WTC11 (cell line): ENCODE results near the gene LPIN3. TPM values are rescaled to one million over a fixed set of nuclear protein-coding genes. Genes with fewer than 3 reads are reported as not detected.

Source experiments
- ATAC-seq: fragments of 200-7000 bp; cut with Tn5 transposase; 2 replicates; pipeline ENCODE4 v1.10.0; 2021; ENCODE audit warnings: mild to moderate bottlenecking, moderate library complexity
- CTCF ChIA-PET: fragments of 300-600 bp; sonication (Branson Sonifier 250); formaldehyde crosslinking; loops from one replicate; lab custom pipeline; 2021; ENCODE audit warnings: antibody characterized with exemption; lab: Charles Lee
- POLR2A ChIA-PET: fragments of 350-600 bp; sonication (Branson Sonifier 250); formaldehyde crosslinking; loops from one replicate; lab custom pipeline; 2021; ENCODE audit warnings: antibody characterized with exemption; lab: Charles Lee
- DNase-seq: peaks from one replicate; pipeline ENCODE4 v3.0.0; 2021; ENCODE audit warnings: low spot score
- H3K27ac Mint-ChIP-seq: 2 replicates; pipeline ENCODE4 v1.8.0; 2021; ENCODE audit warnings: mixed read lengths
- H3K27me3 Mint-ChIP-seq: 2 replicates; pipeline ENCODE4 v1.8.0; 2021; ENCODE audit warnings: low read depth, mild to moderate bottlenecking, moderate library complexity, mixed read lengths
- H3K36me3 Mint-ChIP-seq: 2 replicates; pipeline ENCODE4 v1.8.0; 2021; ENCODE audit warnings: mixed read lengths
- H3K4me1 Mint-ChIP-seq: 2 replicates; pipeline ENCODE4 v1.8.0; 2022; ENCODE audit warnings: mixed read lengths
- H3K4me3 Mint-ChIP-seq: 2 replicates; pipeline ENCODE4 v1.8.0; 2021; ENCODE audit warnings: mild to moderate bottlenecking, moderate library complexity, mixed read lengths
- H3K9me3 Mint-ChIP-seq: 2 replicates; pipeline ENCODE4 v1.8.0; 2021; ENCODE audit warnings: mixed read lengths
- ATF1 ChIP-seq: sonication (generic); formaldehyde crosslinking; IDR thresholded peaks from 2 replicates; pipeline ENCODE4 v1.8.1; 2023; ENCODE audit warnings: mild to moderate bottlenecking, moderate library complexity, missing genetic modification reagents
- CBFB ChIP-seq: sonication (generic); formaldehyde crosslinking; IDR thresholded peaks from 2 replicates; pipeline ENCODE4 v1.8.1; 2022; ENCODE audit warnings: mild to moderate bottlenecking, low read depth, missing genetic modification reagents
- FOXP1 ChIP-seq: sonication (generic); formaldehyde crosslinking; IDR thresholded peaks from 2 replicates; pipeline ENCODE4 v1.8.0; 2022; ENCODE audit warnings: missing genetic modification reagents, mild to moderate bottlenecking, moderate library complexity, borderline replicate concordance
- JAZF1 ChIP-seq: fragments of 250-450 bp; sonication (Bioruptor Pico); IDR thresholded peaks from 2 replicates; pipeline ENCODE4 v1.9.0; 2021; ENCODE audit warnings: moderate library complexity, mild to moderate bottlenecking, inconsistent platforms
- MXD4 ChIP-seq: fragments of 250-450 bp; sonication (Bioruptor Pico); IDR thresholded peaks from 2 replicates; pipeline ENCODE4 v1.8.0; 2021; ENCODE audit warnings: mild to moderate bottlenecking, moderate library complexity, borderline replicate concordance
- NFE2L1 ChIP-seq: sonication (generic); formaldehyde crosslinking; IDR thresholded peaks from 2 replicates; pipeline ENCODE4 v1.8.1; 2023; ENCODE audit warnings: missing genetic modification reagents
- NFYB ChIP-seq: sonication (generic); formaldehyde crosslinking; conservative IDR thresholded peaks from 2 replicates; pipeline ENCODE4 v1.8.0; 2022; ENCODE audit warnings: low read depth, missing genetic modification reagents
- NR2C2 ChIP-seq: sonication (generic); formaldehyde crosslinking; IDR thresholded peaks from 2 replicates; pipeline ENCODE4 v1.8.0; 2022; ENCODE audit warnings: mild to moderate bottlenecking, missing genetic modification reagents
- NR3C1 ChIP-seq: sonication (generic); formaldehyde crosslinking; conservative IDR thresholded peaks from 2 replicates; pipeline ENCODE4 v1.8.1; 2023; ENCODE audit warnings: low read depth, mild to moderate bottlenecking, missing genetic modification reagents
- RELA ChIP-seq: sonication (generic); formaldehyde crosslinking; IDR thresholded peaks from 2 replicates; pipeline ENCODE4 v1.8.1; 2022; ENCODE audit warnings: missing genetic modification reagents, mild to moderate bottlenecking, borderline replicate concordance
- SMAD3 ChIP-seq: sonication (generic); formaldehyde crosslinking; IDR thresholded peaks from 2 replicates; pipeline ENCODE4 v1.8.0; 2022; ENCODE audit warnings: missing genetic modification reagents, mild to moderate bottlenecking, borderline replicate concordance
- TEAD4 ChIP-seq: sonication (generic); formaldehyde crosslinking; IDR thresholded peaks from 2 replicates; pipeline ENCODE4 v1.8.0; 2022; ENCODE audit warnings: mild to moderate bottlenecking, missing genetic modification reagents
- ZNF138 ChIP-seq: sonication (generic); formaldehyde crosslinking; conservative IDR thresholded peaks from 2 replicates; pipeline ENCODE4 v1.8.1; 2022; ENCODE audit warnings: mild to moderate bottlenecking, moderate library complexity, missing genetic modification reagents
- ZNF232 ChIP-seq: sonication (generic); formaldehyde crosslinking; IDR thresholded peaks from 2 replicates; pipeline ENCODE4 v1.8.0; 2022; ENCODE audit warnings: mild to moderate bottlenecking, missing genetic modification reagents
- total RNA-seq: library from RNA; stranded (reverse); gene quantifications from 3 replicates; pipeline ENCODE4 v1.2.3, GENCODE V29; 2021
- TF ChIP-seq, protein P1 (sequence below): fragments of 250-450 bp; sonication (Bioruptor Pico); IDR thresholded peaks from 2 replicates; pipeline ENCODE4 v2.1.2; 2022; ENCODE audit warnings: mild to moderate bottlenecking, moderate library complexity
- TF ChIP-seq, protein P2 (sequence below): sonication (generic); formaldehyde crosslinking; IDR thresholded peaks from 2 replicates; pipeline ENCODE4 v1.8.0; 2022; ENCODE audit warnings: mild to moderate bottlenecking, missing genetic modification reagents
- TF ChIP-seq, protein P3 (sequence below): sonication (generic); formaldehyde crosslinking; IDR thresholded peaks from 2 replicates; pipeline ENCODE4 v1.8.1; 2022; ENCODE audit warnings: mild to moderate bottlenecking, missing genetic modification reagents, moderate library complexity, borderline replicate concordance
- TF ChIP-seq, protein P4 (sequence below): sonication (generic); formaldehyde crosslinking; IDR thresholded peaks from 2 replicates; pipeline ENCODE4 v1.8.1; 2022; ENCODE audit warnings: mild to moderate bottlenecking, moderate library complexity, missing genetic modification reagents
- TF ChIP-seq, protein P5 (sequence below): sonication (generic); formaldehyde crosslinking; IDR thresholded peaks from 2 replicates; pipeline ENCODE4 v1.8.0; 2023; ENCODE audit warnings: missing genetic modification reagents, mild to moderate bottlenecking, borderline replicate concordance

The LPIN3 gene
- total RNA-seq, 1 experiment from 2014 or later: 7.9 TPM

DNA sequence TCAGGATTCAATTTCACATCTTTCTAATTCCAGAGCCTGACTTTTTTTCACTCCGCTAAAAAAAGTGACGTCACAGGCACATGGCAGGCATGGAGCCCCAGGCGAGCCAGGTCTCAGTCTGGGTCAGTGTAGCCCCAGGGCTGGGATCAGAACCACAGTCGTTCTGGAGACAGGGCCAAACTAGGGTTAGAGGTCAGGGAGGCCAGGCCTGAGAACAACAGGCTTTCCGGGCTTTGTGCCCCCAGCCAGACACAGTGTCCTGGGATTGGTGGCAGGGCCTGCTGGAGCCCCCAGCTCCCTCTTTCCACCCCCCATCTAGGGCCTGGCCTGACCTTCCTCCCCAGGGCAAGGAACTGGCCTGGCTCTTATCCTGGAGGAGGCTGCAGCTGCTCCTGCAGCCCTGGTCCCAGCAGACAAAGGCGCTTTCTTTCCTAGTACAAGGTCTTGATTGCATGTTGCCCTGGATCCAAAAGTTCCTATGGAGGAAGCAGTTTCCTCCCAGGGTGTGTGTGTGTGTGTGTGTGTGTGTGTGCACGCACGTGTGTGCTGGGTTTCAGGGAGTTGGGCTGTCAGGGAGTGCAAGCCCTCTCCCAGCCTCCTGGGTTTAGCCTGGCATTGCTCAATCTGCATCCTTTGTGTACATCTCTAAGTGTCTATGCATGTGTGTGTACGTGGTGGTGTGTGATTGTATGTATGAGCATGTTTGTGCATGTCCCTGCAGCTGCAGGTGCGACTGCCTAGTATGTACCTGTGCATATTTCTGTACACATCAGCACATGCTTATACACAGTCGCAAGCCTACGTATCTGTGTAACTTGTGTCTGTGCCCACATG is 52.5 kb downstream of the LPIN3 start:
- Mint-ChIP-seq H3K4me3 (no peak overlapping the region), H3K4me1 (peaks cover 18% of the 10 kb centered on the region), H3K27ac (no peak overlapping the region), H3K36me3 (no peaks in the 10 kb centered on the region), H3K9me3 (no peaks in the 10 kb centered on the region), H3K27me3 (no peaks in the 10 kb centered on the region; the same call in 1 of the 2 replicates)
- ATAC-seq (no peak), DNase-seq (no peak)
- ChIA-PET CTCF (no interaction called here), POLR2A (interaction anchor here (0.6 kb wide), 1 partner anchor 78 kb away, joined by 3 read pairs; no protein-coding TSS in a partner anchor)
- TF ChIP-seq, protein P1, sequence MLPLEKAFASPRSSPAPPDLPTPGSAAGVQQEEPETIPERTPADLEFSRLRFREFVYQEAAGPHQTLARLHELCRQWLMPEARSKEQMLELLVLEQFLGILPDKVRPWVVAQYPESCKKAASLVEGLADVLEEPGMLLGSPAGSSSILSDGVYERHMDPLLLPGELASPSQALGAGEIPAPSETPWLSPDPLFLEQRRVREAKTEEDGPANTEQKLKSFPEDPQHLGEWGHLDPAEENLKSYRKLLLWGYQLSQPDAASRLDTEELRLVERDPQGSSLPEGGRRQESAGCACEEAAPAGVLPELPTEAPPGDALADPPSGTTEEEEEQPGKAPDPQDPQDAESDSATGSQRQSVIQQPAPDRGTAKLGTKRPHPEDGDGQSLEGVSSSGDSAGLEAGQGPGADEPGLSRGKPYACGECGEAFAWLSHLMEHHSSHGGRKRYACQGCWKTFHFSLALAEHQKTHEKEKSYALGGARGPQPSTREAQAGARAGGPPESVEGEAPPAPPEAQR: no peak
- TF ChIP-seq, protein P2, sequence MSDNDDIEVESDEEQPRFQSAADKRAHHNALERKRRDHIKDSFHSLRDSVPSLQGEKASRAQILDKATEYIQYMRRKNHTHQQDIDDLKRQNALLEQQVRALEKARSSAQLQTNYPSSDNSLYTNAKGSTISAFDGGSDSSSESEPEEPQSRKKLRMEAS (CRISPR knock-in tag): no peak
- TF ChIP-seq NFYB (CRISPR knock-in tag) (no peak), SMAD3 (no peak), RELA (CRISPR knock-in tag) (no peak), ZNF232 (CRISPR knock-in tag) (no peak), NR3C1 (CRISPR knock-in tag) (no peak)
- TF ChIP-seq, protein P3, sequence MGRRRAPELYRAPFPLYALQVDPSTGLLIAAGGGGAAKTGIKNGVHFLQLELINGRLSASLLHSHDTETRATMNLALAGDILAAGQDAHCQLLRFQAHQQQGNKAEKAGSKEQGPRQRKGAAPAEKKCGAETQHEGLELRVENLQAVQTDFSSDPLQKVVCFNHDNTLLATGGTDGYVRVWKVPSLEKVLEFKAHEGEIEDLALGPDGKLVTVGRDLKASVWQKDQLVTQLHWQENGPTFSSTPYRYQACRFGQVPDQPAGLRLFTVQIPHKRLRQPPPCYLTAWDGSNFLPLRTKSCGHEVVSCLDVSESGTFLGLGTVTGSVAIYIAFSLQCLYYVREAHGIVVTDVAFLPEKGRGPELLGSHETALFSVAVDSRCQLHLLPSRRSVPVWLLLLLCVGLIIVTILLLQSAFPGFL (CRISPR knock-in tag): no peak

DNA sequence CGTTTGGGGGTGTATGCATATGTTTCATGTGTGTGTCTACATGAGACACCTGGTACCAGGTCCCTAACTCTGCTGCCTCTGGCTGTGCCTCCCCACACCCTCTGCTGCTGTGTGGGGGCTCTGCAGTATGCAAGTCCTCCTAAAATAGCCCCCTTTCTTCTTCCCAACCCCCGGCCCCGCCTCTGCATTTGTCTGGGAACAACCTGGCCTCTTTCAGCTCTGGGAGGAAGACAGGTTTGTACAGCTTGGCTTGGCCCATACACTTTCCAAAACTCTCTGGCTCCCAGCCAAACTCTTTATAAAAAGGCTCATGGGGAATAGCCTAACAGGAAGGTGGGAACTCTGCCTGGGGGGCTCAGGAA is 53.1 kb downstream of the LPIN3 start:
- ATAC-seq: no peak
- Mint-ChIP-seq H3K9me3 (no peaks in the 10 kb centered on the region), H3K27ac (no peak overlapping the region), H3K4me3 (no peak overlapping the region), H3K4me1 (peaks cover 15% of the 10 kb centered on the region), H3K36me3 (no peaks in the 10 kb centered on the region), H3K27me3 (no peaks in the 10 kb centered on the region; the same call in 1 of the 2 replicates)
- no peak for TF ChIP-seq TEAD4 (CRISPR knock-in tag)
- TF ChIP-seq JAZF1 (CRISPR knock-in tag): no peak
- TF ChIP-seq ZNF138 (CRISPR knock-in tag): no peak
- no peak for TF ChIP-seq FOXP1 (CRISPR knock-in tag)
- no peak for TF ChIP-seq ATF1
- no peak for TF ChIP-seq MXD4 (CRISPR knock-in tag)
- no peak for TF ChIP-seq CBFB
- TF ChIP-seq NFE2L1 (CRISPR knock-in tag): no peak
- ChIA-PET POLR2A (no interaction called here), CTCF (no interaction called here)
- DNase-seq: no peak

DNA sequence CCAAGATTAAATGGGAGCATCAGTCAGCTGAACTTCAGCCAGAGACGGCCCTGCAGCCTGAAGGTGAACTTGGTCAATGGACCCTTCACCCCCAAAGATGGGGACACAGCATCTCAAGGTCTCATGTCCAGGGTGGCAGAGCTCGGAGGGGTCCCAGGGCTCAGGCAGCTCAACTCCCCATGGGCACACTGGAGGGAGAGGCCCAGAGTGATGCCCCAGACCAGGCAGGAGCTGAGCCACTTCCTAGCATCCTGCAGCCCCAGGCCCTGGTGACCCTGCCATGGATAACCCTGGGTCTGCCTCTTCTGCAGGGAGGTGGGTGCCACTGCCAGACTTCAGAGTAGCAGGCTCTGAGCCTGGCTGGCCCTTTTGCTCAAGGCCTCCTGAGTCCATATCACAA is 53.5 kb downstream of the LPIN3 start:
- ATAC-seq (no peak), DNase-seq (no peak)
- Mint-ChIP-seq H3K27ac (no peak overlapping the region), H3K9me3 (no peaks in the 10 kb centered on the region), H3K27me3 (no peaks in the 10 kb centered on the region; the same call in 1 of the 2 replicates), H3K4me3 (no peak overlapping the region), H3K36me3 (no peaks in the 10 kb centered on the region), H3K4me1 (peaks cover 15% of the 10 kb centered on the region)
- ChIA-PET CTCF (no interaction called here), POLR2A (no interaction called here)
- TF ChIP-seq MXD4 (CRISPR knock-in tag): no peak
- TF ChIP-seq, protein P4, sequence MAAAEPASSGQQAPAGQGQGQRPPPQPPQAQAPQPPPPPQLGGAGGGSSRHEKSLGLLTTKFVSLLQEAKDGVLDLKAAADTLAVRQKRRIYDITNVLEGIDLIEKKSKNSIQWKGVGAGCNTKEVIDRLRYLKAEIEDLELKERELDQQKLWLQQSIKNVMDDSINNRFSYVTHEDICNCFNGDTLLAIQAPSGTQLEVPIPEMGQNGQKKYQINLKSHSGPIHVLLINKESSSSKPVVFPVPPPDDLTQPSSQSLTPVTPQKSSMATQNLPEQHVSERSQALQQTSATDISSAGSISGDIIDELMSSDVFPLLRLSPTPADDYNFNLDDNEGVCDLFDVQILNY (CRISPR knock-in tag): no peak
- TF ChIP-seq, protein P3 (CRISPR knock-in tag): no peak
- no peak for TF ChIP-seq NR2C2 (CRISPR knock-in tag)
- TF ChIP-seq, protein P5, sequence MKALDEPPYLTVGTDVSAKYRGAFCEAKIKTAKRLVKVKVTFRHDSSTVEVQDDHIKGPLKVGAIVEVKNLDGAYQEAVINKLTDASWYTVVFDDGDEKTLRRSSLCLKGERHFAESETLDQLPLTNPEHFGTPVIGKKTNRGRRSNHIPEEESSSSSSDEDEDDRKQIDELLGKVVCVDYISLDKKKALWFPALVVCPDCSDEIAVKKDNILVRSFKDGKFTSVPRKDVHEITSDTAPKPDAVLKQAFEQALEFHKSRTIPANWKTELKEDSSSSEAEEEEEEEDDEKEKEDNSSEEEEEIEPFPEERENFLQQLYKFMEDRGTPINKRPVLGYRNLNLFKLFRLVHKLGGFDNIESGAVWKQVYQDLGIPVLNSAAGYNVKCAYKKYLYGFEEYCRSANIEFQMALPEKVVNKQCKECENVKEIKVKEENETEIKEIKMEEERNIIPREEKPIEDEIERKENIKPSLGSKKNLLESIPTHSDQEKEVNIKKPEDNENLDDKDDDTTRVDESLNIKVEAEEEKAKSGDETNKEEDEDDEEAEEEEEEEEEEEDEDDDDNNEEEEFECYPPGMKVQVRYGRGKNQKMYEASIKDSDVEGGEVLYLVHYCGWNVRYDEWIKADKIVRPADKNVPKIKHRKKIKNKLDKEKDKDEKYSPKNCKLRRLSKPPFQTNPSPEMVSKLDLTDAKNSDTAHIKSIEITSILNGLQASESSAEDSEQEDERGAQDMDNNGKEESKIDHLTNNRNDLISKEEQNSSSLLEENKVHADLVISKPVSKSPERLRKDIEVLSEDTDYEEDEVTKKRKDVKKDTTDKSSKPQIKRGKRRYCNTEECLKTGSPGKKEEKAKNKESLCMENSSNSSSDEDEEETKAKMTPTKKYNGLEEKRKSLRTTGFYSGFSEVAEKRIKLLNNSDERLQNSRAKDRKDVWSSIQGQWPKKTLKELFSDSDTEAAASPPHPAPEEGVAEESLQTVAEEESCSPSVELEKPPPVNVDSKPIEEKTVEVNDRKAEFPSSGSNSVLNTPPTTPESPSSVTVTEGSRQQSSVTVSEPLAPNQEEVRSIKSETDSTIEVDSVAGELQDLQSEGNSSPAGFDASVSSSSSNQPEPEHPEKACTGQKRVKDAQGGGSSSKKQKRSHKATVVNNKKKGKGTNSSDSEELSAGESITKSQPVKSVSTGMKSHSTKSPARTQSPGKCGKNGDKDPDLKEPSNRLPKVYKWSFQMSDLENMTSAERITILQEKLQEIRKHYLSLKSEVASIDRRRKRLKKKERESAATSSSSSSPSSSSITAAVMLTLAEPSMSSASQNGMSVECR (CRISPR knock-in tag): no peak
